SK-N-SH (cell line): ENCODE results near the gene HS3ST5. TPM values are rescaled to one million over a fixed set of nuclear protein-coding genes. Genes with fewer than 3 reads are reported as not detected.

Experiments used
- CTCF ChIA-PET: fragments of 300-600, 350-600 bp; formaldehyde crosslinking; extraction: SDS; loops from one replicate; lab custom pipeline; 2021; lab: Yijun Ruan, JAX
- POLR2A ChIA-PET: fragments of 350-600 bp; sonication (Branson Sonifier 250); formaldehyde crosslinking; extraction: SDS; loops from one replicate; lab custom pipeline; 2020; ENCODE audit warnings: antibody characterized with exemption, inconsistent platforms; lab: Yijun Ruan, JAX
- DNase-seq: peaks from one replicate; pipeline ENCODE4 v3.0.0; 2012
- H2AFZ ChIP-seq: fragments of 200-600 bp; sonication (generic); 2 replicates; pipeline ENCODE4 v1.8.1; 2016; ENCODE audit warnings: antibody characterized with exemption, mild to moderate bottlenecking, low read depth
- H3F3A ChIP-seq: fragments of 200-600 bp; sonication (generic); replicated peaks from 2 replicates; pipeline ENCODE3; 2016; ENCODE audit warnings: antibody characterized with exemption, mild to moderate bottlenecking; ENCODE audit not compliant: insufficient read depth
- H3K27ac ChIP-seq, 2 experiments: fragments of 200-500 bp in 1 of 2; fragments of 200-600 bp in 1 of 2; sonication (Bioruptor generic) in 1 of 2; sonication (generic), shearing (Covaris generic) in 1 of 2; 2 replicates each; pipeline versions ENCODE4 v1.5.1 to v1.6.1; 2014 to 2016; ENCODE audit warnings: low read depth in 2 of 2, inconsistent platforms in 1 of 2, low read length in 1 of 2, mild to moderate bottlenecking in 1 of 2, mixed read lengths in 1 of 2
- H3K27me3 ChIP-seq: fragments of 200-600 bp; sonication (generic), shearing (Covaris generic); 2 replicates; pipeline ENCODE4 v1.6.1; 2016; ENCODE audit warnings: mixed run types; ENCODE audit not compliant: insufficient read depth
- H3K36me3 ChIP-seq, 2 experiments: fragments of 200-500 bp in 1 of 2; fragments of 200-600 bp in 1 of 2; sonication (Bioruptor generic) in 1 of 2; sonication (generic) in 1 of 2; replicated peaks in 1 of 2; 2 replicates each; pipeline versions ENCODE3 to v1.5.1; 2014 to 2016; ENCODE audit warnings: low read length in 1 of 2, mild to moderate bottlenecking in 1 of 2; ENCODE audit not compliant: insufficient read depth in 2 of 2, control insufficient read depth in 1 of 2
- H3K4me1 ChIP-seq, 2 experiments: fragments of 200-500 bp in 1 of 2; fragments of 200-600 bp in 1 of 2; sonication (Bioruptor generic) in 1 of 2; sonication (generic), shearing (Covaris generic) in 1 of 2; 2 replicates each; pipeline versions ENCODE4 v1.5.1 to v1.6.1; 2014 to 2016; ENCODE audit warnings: low read depth in 1 of 2, low read length in 1 of 2, mixed run types in 1 of 2; ENCODE audit not compliant: insufficient read depth in 2 of 2, control insufficient read depth in 1 of 2
- H3K4me2 ChIP-seq: fragments of 200-600 bp; sonication (generic), shearing (Covaris generic); 2 replicates; pipeline ENCODE4 v1.6.1; 2017; ENCODE audit warnings: mixed run types
- H3K4me3 ChIP-seq, 2 experiments: fragments of 200-500 bp in 1 of 2; fragments of 200-600 bp in 1 of 2; sonication (Bioruptor generic) in 1 of 2; sonication (generic), shearing (Covaris generic) in 1 of 2; 2 replicates each; pipeline versions ENCODE4 v1.5.1 to v1.8.1; 2014 to 2016; ENCODE audit warnings: low read depth in 2 of 2, inconsistent platforms in 1 of 2, low read length in 1 of 2, mild to moderate bottlenecking in 1 of 2, mixed read lengths in 1 of 2, moderate library complexity in 1 of 2
- H3K79me2 ChIP-seq: fragments of 200-600 bp; sonication (generic); 2 replicates; pipeline ENCODE4 v1.8.1; 2017; ENCODE audit warnings: mild to moderate bottlenecking; ENCODE audit not compliant: insufficient read depth
- H3K9ac ChIP-seq: fragments of 200-600 bp; sonication (generic); 2 replicates; pipeline ENCODE4 v1.6.1; 2017; ENCODE audit warnings: mixed run types
- H3K9me2 ChIP-seq: fragments of 200-600 bp; sonication (generic); 2 replicates; pipeline ENCODE4 v1.6.1; 2017; ENCODE audit warnings: mixed run types
- H3K9me3 ChIP-seq: fragments of 200-600 bp; sonication (generic); 2 replicates; pipeline ENCODE4 v1.6.1; 2017; ENCODE audit warnings: mixed run types, mild to moderate bottlenecking, moderate library complexity
- H4K20me1 ChIP-seq: fragments of 200-600 bp; sonication (generic); 2 replicates; pipeline ENCODE4 v1.6.1; 2017; ENCODE audit warnings: mild to moderate bottlenecking, mixed run types; ENCODE audit not compliant: insufficient read depth
- EP300 ChIP-seq, 2 experiments: IDR thresholded peaks; 2 replicates each; pipeline versions ENCODE4 v1.4.0 to v1.6.1; 2012; ENCODE audit warnings: borderline replicate concordance in 1 of 2, low read depth in 1 of 2, low read length in 1 of 2
- FOSL2 ChIP-seq: IDR thresholded peaks from 2 replicates; pipeline ENCODE4 v1.4.0; 2012; ENCODE audit warnings: low read depth, mild to moderate bottlenecking, moderate library complexity, borderline replicate concordance
- FOXJ3 ChIP-seq: sonication (generic); formaldehyde crosslinking; IDR thresholded peaks from 2 replicates; pipeline ENCODE4 v1.5.1; 2020; ENCODE audit warnings: mild to moderate bottlenecking, missing genetic modification reagents
- FOXM1 ChIP-seq: IDR thresholded peaks from 2 replicates; pipeline ENCODE4 v1.4.0; 2012; ENCODE audit warnings: low read depth, mild to moderate bottlenecking
- MEF2A ChIP-seq: IDR thresholded peaks from 2 replicates; pipeline ENCODE4 v1.4.0; 2012; ENCODE audit warnings: low read depth, borderline replicate concordance
- MXI1 ChIP-seq: IDR thresholded peaks from 2 replicates; pipeline ENCODE4 v1.6.1; 2012; ENCODE audit warnings: mild to moderate bottlenecking, low read depth, low read length, improper control_type of control experiment
- NFIC ChIP-seq: IDR thresholded peaks from 2 replicates; pipeline ENCODE4 v1.4.0; 2012; ENCODE audit warnings: borderline replicate concordance
- NRF1 ChIP-seq: IDR thresholded peaks from 2 replicates; pipeline ENCODE4 v1.6.1; 2012; ENCODE audit warnings: low read depth, mild to moderate bottlenecking, low read length
- RAD21 ChIP-seq: IDR thresholded peaks from 2 replicates; pipeline ENCODE4 v1.6.1; 2012; ENCODE audit warnings: mild to moderate bottlenecking, low read length
- SIN3A ChIP-seq: IDR thresholded peaks from 2 replicates; pipeline ENCODE4 v1.6.1; 2012; ENCODE audit warnings: low read depth, mild to moderate bottlenecking, low read length, moderate library complexity, borderline replicate concordance
- TAF1 ChIP-seq: IDR thresholded peaks from 2 replicates; pipeline ENCODE4 v1.6.1; 2012; ENCODE audit warnings: low read depth, mild to moderate bottlenecking, low read length, moderate library complexity, borderline replicate concordance
- TCF12 ChIP-seq: IDR thresholded peaks from 2 replicates; pipeline ENCODE4 v1.4.0; 2012
- WGBS: methylation state at CpG from one replicate; pipeline ENCODE4 v1.1.6; 2017; ENCODE audit warnings: low lambda C conversion rate; 5-methylcytosine and 5-hydroxymethylcytosine counted together
- polyA plus RNA-seq, 3 experiments: library from polyadenylated mRNA; depleted of rRNA; stranded (reverse); fragments of >200 nt; gene quantifications; 2 replicates each; pipeline ENCODE4 v1.2.3, GENCODE V29; 2012
- TF ChIP-seq, protein P1 (sequence below): fragments of 200-600 bp; sonication (generic); IDR thresholded peaks from 2 replicates; pipeline ENCODE4 v1.6.1; 2017; ENCODE audit warnings: antibody characterized with exemption, mild to moderate bottlenecking, moderate library complexity
- TF ChIP-seq, protein P2 (sequence below): IDR thresholded peaks from 2 replicates; pipeline ENCODE4 v1.4.0; 2012; ENCODE audit warnings: low read depth

The HS3ST5 gene
- polyA plus RNA-seq, 1 of the 3 experiments (the other 2 are of a cell fraction), result 0.02 TPM

DNA sequence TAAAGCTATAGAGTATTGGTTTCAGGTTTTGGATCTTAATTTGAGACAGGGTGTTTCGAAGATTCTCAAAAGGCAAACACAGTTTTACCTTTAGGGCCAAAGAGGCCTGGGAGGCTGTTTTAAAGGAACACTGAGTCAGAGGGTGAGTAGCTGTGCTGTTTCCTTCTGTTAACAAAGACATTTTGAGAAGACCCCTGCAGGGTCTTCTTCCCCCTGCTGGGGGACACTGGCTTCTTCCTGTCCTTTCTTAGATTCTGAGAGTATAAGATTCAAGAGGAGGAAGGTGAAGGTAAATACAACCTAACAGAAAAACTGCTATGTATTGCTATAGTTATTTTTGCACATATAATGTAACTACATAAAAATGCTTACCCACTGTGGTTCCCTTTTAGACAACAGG, 19.0 kb downstream of the HS3ST5 start:
- WGBS, result 29% methylated on average over 1 of the region's 1 CpG
- ChIA-PET CTCF (no interaction called here), POLR2A (no interaction called here)
- Histone ChIP-seq H3K9ac (no peak overlapping the region), H4K20me1 (no peaks in the 10 kb centered on the region), H3K36me3 (no peaks in the 10 kb centered on the region), H3F3A (no peaks in the 10 kb centered on the region), H3K4me2 (no peak overlapping the region), H3K4me3 (no peak overlapping the region), H3K9me3 (no peaks in the 10 kb centered on the region), H3K9me2 (no peaks in the 10 kb centered on the region), H3K27me3 (no peaks in the 10 kb centered on the region), H3K27ac (no peak overlapping the region), H3K79me2 (no peaks in the 10 kb centered on the region), H3K4me1 (no peaks in the 10 kb centered on the region; a peak in 1 of 4 replicates), H2AFZ (no peak overlapping the region)
- no peak for TF ChIP-seq SIN3A
- TF ChIP-seq, protein P1, sequence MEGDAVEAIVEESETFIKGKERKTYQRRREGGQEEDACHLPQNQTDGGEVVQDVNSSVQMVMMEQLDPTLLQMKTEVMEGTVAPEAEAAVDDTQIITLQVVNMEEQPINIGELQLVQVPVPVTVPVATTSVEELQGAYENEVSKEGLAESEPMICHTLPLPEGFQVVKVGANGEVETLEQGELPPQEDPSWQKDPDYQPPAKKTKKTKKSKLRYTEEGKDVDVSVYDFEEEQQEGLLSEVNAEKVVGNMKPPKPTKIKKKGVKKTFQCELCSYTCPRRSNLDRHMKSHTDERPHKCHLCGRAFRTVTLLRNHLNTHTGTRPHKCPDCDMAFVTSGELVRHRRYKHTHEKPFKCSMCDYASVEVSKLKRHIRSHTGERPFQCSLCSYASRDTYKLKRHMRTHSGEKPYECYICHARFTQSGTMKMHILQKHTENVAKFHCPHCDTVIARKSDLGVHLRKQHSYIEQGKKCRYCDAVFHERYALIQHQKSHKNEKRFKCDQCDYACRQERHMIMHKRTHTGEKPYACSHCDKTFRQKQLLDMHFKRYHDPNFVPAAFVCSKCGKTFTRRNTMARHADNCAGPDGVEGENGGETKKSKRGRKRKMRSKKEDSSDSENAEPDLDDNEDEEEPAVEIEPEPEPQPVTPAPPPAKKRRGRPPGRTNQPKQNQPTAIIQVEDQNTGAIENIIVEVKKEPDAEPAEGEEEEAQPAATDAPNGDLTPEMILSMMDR, result no peak
- TF ChIP-seq EP300 (IDR thresholded peaks at IDR 0.05; ENCODE audit: borderline replicate concordance in 1 of 2, low read depth in 1 of 2, low read length in 1 of 2), result no peak
- TF ChIP-seq TAF1, result no peak
- no peak for TF ChIP-seq FOSL2
- no peak for TF ChIP-seq TCF12
- TF ChIP-seq FOXJ3 (CRISPR knock-in tag), result no peak
- no peak for TF ChIP-seq RAD21
- TF ChIP-seq, protein P2, sequence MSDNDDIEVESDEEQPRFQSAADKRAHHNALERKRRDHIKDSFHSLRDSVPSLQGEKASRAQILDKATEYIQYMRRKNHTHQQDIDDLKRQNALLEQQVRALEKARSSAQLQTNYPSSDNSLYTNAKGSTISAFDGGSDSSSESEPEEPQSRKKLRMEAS, result no peak
- no peak for TF ChIP-seq MXI1
- DNase-seq, result no peak

DNA sequence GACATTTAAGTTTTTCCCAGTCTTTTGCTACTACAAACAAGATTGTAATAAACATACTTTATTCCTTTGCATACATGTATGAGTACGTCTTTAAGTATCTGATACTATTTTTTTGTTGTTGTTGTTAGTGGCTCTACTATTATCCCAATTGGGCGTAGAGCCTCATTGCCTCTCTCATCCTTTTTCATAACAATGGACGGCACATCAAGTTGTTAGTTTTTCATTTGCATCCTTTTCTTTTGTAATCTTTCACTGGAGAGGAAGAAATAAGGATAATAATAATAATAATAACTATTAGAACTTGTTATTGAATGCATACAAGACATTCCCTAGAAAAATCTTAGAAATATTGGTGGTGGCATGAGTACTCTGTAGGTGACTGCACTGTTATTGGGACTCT, 23.1 kb downstream of the HS3ST5 start:
- WGBS, result 39% methylated on average over 3 of the region's 3 CpGs
- Histone ChIP-seq H2AFZ (no peak overlapping the region), H3K9me3 (no peaks in the 10 kb centered on the region), H3K4me1 (no peaks in the 10 kb centered on the region; a peak in 2 of 4 replicates), H3K4me2 (no peak overlapping the region), H3K9me2 (no peaks in the 10 kb centered on the region), H3K27ac (no peak overlapping the region), H3K36me3 (no peaks in the 10 kb centered on the region), H4K20me1 (no peaks in the 10 kb centered on the region), H3K79me2 (no peaks in the 10 kb centered on the region), H3K27me3 (no peaks in the 10 kb centered on the region), H3K9ac (no peak overlapping the region), H3F3A (no peaks in the 10 kb centered on the region), H3K4me3 (no peak overlapping the region)
- ChIA-PET POLR2A (no interaction called here), CTCF (no interaction called here)
- TF ChIP-seq NRF1, result no peak
- TF ChIP-seq FOXM1, result no peak
- no peak for TF ChIP-seq RAD21
- no peak for TF ChIP-seq NFIC
- no peak for TF ChIP-seq MEF2A
- DNase-seq, result no peak
